ENCODE results near the gene CACHD1. TPM values are rescaled to one million over a fixed set of nuclear protein-coding genes. Genes with fewer than 3 reads are reported as not detected.
A peak's percentile ranks its signal among the peaks of the same experiment; 100 is the strongest.

The CACHD1 gene
- polyA plus RNA-seq, 2 of the 4 experiments (the other 2 are of a cell fraction), result 0.72 to 1.6 TPM

DNA sequence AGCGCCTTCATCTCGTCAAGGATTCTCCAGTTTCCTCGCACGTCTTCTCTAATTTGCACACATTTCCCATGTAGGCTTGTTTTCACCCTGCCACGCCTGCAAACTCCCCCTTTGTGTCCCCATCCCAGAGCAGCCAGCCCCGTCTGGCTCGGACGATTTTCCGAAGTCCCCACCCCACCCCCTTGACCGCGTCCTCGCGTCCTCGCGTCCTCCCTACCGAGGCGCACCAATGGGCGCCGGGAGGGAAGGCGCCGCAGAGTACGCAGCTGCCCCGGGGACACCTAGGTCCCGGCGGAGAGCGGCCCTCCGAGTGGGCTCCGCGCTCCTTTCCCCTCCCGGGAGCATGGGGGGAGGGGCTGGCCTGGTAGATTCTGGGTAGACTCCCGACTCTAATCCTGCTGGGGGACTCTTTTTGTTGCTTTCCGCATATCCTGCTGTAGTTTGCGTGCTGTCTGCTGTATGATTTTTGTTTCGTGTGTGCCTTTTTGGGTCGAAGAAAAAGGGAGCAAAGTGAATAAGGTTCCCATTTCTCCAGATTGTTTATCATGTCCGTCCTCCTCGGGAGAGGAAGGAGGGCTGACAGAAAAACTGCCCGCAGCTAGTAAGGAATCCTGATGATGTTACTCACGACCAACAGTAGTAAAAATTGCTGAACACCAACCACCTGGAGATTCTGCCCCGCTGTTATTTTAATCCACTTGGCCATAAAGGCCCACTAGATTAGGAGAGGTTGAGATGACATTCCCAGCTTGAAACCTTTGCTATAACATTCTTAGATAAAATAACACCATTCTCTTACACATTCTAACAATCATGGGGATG lies 1.5 kb downstream of the CACHD1 start:
- no peaks in the 10 kb centered on the region for H3K9me3 ChIP-seq
- H3K4me2 ChIP-seq, result peak overlapping the region; percentile 93
- CTCF ChIA-PET, result no interaction called here
- DNase-seq (ENCODE audit: low read depth in 1 of 2, low spot score in 1 of 2) (no peak), FAIRE-seq (no peak), ATAC-seq (no peak)
- TF ChIP-seq MAFK (IDR thresholded peaks at IDR 0.05; ENCODE audit: partially characterized antibody) (no peak), ZSCAN20 (CRISPR knock-in tag; IDR thresholded peaks at IDR 0.05) (no peak), SMC3 (IDR thresholded peaks at IDR 0.05) (no peak), HEYL (CRISPR knock-in tag; IDR thresholded peaks at IDR 0.05) (no peak), FOXS1 (CRISPR knock-in tag; IDR thresholded peaks at IDR 0.05) (no peak), KDM1A (IDR thresholded peaks at IDR 0.05; ENCODE audit: low read depth) (no peak), POLR2AphosphoS2 (conservative IDR thresholded peaks at IDR 0.05; ENCODE audit: low read length) (no peak), HOXB5 (CRISPR knock-in tag; IDR thresholded peaks at IDR 0.05) (no peak)
- TF ChIP-seq, protein P1, sequence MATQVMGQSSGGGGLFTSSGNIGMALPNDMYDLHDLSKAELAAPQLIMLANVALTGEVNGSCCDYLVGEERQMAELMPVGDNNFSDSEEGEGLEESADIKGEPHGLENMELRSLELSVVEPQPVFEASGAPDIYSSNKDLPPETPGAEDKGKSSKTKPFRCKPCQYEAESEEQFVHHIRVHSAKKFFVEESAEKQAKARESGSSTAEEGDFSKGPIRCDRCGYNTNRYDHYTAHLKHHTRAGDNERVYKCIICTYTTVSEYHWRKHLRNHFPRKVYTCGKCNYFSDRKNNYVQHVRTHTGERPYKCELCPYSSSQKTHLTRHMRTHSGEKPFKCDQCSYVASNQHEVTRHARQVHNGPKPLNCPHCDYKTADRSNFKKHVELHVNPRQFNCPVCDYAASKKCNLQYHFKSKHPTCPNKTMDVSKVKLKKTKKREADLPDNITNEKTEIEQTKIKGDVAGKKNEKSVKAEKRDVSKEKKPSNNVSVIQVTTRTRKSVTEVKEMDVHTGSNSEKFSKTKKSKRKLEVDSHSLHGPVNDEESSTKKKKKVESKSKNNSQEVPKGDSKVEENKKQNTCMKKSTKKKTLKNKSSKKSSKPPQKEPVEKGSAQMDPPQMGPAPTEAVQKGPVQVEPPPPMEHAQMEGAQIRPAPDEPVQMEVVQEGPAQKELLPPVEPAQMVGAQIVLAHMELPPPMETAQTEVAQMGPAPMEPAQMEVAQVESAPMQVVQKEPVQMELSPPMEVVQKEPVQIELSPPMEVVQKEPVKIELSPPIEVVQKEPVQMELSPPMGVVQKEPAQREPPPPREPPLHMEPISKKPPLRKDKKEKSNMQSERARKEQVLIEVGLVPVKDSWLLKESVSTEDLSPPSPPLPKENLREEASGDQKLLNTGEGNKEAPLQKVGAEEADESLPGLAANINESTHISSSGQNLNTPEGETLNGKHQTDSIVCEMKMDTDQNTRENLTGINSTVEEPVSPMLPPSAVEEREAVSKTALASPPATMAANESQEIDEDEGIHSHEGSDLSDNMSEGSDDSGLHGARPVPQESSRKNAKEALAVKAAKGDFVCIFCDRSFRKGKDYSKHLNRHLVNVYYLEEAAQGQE (IDR thresholded peaks at IDR 0.05), result no peak
- TF ChIP-seq, protein P2, sequence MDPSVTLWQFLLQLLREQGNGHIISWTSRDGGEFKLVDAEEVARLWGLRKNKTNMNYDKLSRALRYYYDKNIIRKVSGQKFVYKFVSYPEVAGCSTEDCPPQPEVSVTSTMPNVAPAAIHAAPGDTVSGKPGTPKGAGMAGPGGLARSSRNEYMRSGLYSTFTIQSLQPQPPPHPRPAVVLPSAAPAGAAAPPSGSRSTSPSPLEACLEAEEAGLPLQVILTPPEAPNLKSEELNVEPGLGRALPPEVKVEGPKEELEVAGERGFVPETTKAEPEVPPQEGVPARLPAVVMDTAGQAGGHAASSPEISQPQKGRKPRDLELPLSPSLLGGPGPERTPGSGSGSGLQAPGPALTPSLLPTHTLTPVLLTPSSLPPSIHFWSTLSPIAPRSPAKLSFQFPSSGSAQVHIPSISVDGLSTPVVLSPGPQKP (IDR thresholded peaks at IDR 0.05; ENCODE audit: low read depth, low read length), result no peak
- WGBS (ENCODE audit: missing lambda C conversion rate), result 59% methylated on average over 17 of the region's 40 CpGs
- peaks cover 10% of the 10 kb centered on the region; the same call in 2 of the 3 replicates for H3K4me1 ChIP-seq
- no peak overlapping the region for H3K27ac ChIP-seq
- H3K4me3 ChIP-seq, result peak overlapping the region; percentile 77
- POLR2A ChIA-PET, result no interaction called here

DNA sequence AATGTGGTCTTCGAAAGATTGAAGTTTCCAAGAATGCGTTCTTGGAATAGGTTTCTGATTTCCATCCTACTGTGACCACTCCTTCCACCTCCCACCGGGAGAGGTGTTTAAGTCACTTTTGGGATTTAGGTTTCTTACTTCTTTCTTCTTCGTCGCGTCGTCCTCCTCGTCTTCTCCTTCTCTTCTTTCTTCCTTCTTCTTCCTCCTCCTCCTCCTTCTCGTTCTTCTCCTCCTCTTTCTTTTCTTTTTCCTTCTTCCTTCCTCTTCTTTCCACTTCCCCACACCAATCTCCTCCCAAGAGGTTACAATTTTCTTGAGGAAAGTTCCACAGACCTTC lies 2.1 kb downstream of the CACHD1 start:
- CTCF ChIA-PET, result no interaction called here
- no peak for TF ChIP-seq JUNB (IDR thresholded peaks at IDR 0.05)
- TF ChIP-seq, protein P2 (IDR thresholded peaks at IDR 0.05; ENCODE audit: low read depth, low read length), result no peak
- TF ChIP-seq RCOR1 (IDR thresholded peaks at IDR 0.05; ENCODE audit: low read depth, low read length), result no peak
- TF ChIP-seq, protein P3, sequence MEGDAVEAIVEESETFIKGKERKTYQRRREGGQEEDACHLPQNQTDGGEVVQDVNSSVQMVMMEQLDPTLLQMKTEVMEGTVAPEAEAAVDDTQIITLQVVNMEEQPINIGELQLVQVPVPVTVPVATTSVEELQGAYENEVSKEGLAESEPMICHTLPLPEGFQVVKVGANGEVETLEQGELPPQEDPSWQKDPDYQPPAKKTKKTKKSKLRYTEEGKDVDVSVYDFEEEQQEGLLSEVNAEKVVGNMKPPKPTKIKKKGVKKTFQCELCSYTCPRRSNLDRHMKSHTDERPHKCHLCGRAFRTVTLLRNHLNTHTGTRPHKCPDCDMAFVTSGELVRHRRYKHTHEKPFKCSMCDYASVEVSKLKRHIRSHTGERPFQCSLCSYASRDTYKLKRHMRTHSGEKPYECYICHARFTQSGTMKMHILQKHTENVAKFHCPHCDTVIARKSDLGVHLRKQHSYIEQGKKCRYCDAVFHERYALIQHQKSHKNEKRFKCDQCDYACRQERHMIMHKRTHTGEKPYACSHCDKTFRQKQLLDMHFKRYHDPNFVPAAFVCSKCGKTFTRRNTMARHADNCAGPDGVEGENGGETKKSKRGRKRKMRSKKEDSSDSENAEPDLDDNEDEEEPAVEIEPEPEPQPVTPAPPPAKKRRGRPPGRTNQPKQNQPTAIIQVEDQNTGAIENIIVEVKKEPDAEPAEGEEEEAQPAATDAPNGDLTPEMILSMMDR (IDR thresholded peaks at IDR 0.05), result no peak
- no peak for TF ChIP-seq EHF (CRISPR knock-in tag; IDR thresholded peaks at IDR 0.05)
- TF ChIP-seq SMC3 (IDR thresholded peaks at IDR 0.05), result no peak
- TF ChIP-seq, protein P4, sequence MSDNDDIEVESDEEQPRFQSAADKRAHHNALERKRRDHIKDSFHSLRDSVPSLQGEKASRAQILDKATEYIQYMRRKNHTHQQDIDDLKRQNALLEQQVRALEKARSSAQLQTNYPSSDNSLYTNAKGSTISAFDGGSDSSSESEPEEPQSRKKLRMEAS (IDR thresholded peaks at IDR 0.05), result no peak
- no peak for TF ChIP-seq NFE2L2 (conservative IDR thresholded peaks at IDR 0.05; ENCODE audit: low read length)
- DNase-seq (ENCODE audit: low read depth in 1 of 2, low spot score in 1 of 2) (no peak), FAIRE-seq (no peak), ATAC-seq (no peak)
- H3K4me1 ChIP-seq, result peaks cover 15% of the 10 kb centered on the region; the same call in 2 of the 3 replicates
- no peaks in the 10 kb centered on the region for H3K9me3 ChIP-seq
- no peak overlapping the region; the same call in 2 of the 3 replicates for H3K4me2 ChIP-seq
- POLR2A ChIA-PET, result no interaction called here
- H3K4me3 ChIP-seq, result no peak overlapping the region
- H3K27ac ChIP-seq, result no peak overlapping the region
- WGBS (ENCODE audit: missing lambda C conversion rate), result 92% methylated on average over 9 of the region's 9 CpGs
